ENCODE data around the gene SMYD4. TPM values are rescaled to one million over a fixed set of nuclear protein-coding genes. Genes with fewer than 3 reads are reported as not detected.

SMYD4 gene
- polyA plus RNA-seq, 3 donors: 11.2 to 20.8 (median 20.7) TPM

DNA sequence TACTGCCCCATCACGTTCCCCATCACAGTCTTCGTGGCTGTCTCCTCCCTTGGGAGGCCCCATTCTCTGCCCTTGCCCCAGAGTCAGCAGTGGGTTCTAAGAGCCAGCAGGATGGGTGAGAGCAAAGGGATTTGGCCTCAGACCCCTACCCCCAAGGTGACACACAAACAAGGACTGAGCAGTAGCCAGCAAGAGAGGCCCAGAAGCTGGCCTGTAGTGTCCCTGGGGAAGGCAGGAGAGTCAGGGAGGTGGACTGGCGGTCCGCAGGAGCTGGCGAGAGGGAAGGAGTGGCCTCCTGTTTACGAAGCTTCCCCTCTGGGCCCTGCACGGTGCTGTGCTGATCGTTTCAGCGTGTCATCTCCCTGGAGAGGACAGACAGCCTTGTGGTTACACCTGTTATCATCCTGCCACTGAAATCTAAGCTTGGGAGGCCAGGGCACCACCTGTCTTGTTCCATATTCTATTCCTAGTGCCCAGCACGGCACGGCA, 96.8 kb downstream of the SMYD4 start:
- no peak for DNase-seq

DNA sequence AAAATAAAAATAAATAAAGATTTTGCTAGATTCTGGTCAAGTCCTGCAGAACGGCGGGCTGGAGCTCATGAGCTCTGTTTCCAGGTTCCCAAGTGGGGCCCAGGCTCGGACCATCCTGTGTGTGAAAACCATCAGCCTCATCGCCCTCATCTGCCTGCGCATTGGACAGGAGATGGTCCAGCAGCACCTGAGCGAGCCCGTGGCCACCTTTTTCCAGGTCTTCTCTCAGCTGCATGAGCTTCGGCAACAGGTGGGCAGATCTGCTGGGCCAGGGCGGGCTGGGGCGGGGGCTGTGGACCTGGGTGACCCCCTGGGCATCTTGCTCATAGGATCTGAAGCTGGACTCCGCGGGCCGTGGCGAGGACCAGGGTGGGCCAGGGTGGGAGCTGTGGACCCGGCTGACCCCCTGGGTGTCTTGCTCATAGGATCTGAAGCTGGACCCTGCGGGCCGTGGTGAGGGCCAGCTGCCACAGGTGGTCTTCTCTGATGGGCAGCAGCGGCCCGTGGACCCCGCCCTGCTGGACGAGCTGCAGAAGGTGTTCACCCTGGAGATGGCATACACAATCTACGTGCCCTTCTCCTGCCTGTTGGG, 97.4 kb downstream of the SMYD4 start:
- no peak for DNase-seq

DNA sequence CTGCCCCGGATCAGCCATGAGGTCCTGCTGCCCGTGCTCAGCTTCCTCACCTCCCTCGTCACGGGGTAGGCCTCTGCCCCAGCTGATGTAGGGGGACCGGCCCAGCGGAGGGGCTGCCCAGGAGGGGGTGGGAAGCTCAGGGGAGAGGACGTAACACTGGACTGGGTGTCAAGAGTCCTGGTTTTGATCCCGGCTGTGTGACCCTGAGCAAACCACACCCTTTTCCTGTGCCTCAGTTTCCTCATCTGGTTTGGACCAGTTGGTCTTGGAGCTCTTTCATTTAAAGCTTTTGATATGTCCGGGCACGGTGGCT, 98.6 kb downstream of the SMYD4 start:
- DNase-seq: no peak

DNA sequence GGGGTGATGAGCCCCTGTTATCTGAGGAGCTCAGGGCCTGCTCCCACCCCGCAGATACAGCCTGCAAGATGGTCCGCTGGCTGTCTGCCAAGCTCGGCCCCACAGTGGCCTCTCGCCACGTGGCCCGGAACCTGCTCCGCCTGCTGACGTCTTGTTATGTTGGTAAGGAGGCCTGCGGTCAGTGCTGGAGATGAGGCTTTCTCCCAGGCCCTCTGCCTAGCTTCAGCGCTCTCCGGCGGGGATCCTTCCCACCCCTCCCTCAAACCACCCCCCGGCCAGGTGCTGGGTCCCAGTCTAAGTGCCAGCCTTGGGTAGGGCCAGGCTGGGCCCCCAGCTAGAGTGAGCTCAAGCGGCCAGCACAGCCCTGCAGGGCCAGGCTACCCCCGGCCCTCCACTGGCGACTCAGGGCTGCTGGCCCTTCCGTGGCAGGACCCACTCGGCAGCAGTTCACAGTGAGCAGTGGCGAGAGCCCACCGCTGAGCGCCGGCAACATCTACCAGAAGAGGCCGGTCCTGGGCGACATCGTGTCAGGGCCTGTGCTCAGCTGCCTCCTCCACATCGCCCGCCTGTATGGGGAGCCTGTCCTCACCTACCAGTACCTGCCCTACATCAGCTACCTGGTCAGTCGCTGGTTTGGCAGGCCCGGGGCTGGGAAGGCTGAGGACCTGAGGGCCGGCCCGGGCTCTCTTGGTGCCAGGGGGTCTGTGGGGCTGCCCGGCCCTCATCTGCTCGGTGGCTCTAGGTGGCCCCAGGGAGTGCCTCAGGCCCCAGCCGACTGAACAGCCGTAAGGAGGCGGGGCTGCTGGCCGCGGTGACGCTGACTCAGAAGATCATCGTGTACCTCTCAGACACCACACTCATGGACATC, 99.1 kb downstream of the SMYD4 start:
- DNase-seq: no peak

DNA sequence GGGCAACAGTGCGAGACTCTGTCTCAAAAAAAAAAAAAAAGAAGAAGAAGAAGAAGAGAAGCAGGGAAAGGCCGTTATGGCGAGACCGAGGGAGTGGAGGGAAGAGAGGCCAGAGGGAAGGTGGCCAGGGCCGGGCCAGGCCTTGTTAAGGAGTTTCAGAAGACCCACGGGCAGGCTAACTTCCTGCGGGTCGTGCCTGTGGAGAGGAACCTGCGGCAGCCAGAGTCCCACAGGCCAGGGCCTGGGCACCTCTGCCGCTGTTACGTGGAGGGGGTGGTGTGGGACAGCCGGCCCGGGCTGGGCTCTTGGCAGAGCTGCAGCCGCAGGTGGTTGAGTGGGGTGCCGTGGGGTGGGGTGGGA, 99.8 kb downstream of the SMYD4 start:
- DNase-seq: no peak

Other genes starting within 250 kb of the SMYD4 start
- 10 to 100 TPM; 29.6 to 41.4 (median 29.9) TPM for gene SLC43A2, start 201.1 kb downstream of the SMYD4 start, polyA plus RNA-seq (ENCODE audit: insufficient read length in 3 of 3)
- 1 to 10 TPM; 7.3 to 9.9 (median 7.8) TPM for gene SCARF1, start 184.2 kb downstream of the SMYD4 start, polyA plus RNA-seq (ENCODE audit: insufficient read length in 3 of 3)
- gene RILP, start 180.0 kb downstream of the SMYD4 start, polyA plus RNA-seq (ENCODE audit: insufficient read length in 3 of 3): 1 to 10 TPM; 4.2 to 4.3 (median 4.3) TPM
- 100 to 1,000 TPM; 307 to 367 (median 333) TPM for gene PRPF8, start 145.0 kb downstream of the SMYD4 start, polyA plus RNA-seq (ENCODE audit: insufficient read length in 3 of 3)
- 1 to 10 TPM; 5.8 to 7.1 (median 5.8) TPM for gene TLCD2, start 119.5 kb downstream of the SMYD4 start, polyA plus RNA-seq (ENCODE audit: insufficient read length in 3 of 3)
- 10 to 100 TPM; 21.4 to 22.7 (median 22.1) TPM for gene WDR81, start 105.2 kb downstream of the SMYD4 start, polyA plus RNA-seq (ENCODE audit: insufficient read length in 3 of 3)
- 100 to 1,000 TPM; 108 to 124 (median 109) TPM for gene SERPINF2, start 87.0 kb downstream of the SMYD4 start, polyA plus RNA-seq (ENCODE audit: insufficient read length in 3 of 3)
- 100 to 1,000 TPM; 160 to 244 (median 244) TPM for gene SERPINF1, start 67.8 kb downstream of the SMYD4 start, polyA plus RNA-seq (ENCODE audit: insufficient read length in 3 of 3)
- 100 to 1,000 TPM; 113 to 120 (median 119) TPM for gene RPA1, start 103 bp upstream of the SMYD4 start, polyA plus RNA-seq (ENCODE audit: insufficient read length in 3 of 3)
- 1 to 10 TPM; 1.4 to 1.9 (median 1.7) TPM for gene RTN4RL1, start 195.4 kb upstream of the SMYD4 start, polyA plus RNA-seq (ENCODE audit: insufficient read length in 3 of 3)
- 10 to 100 TPM; 48.4 to 59.2 (median 57.4) TPM for gene DPH1, start 200.3 kb upstream of the SMYD4 start, polyA plus RNA-seq (ENCODE audit: insufficient read length in 3 of 3)
- gene OVCA2, start 212.1 kb upstream of the SMYD4 start, polyA plus RNA-seq (ENCODE audit: insufficient read length in 3 of 3): 10 to 100 TPM; 16.0 to 19.1 (median 17.6) TPM
- 10 to 100 TPM; 12.9 to 31.1 (median 24.1) TPM for gene HIC1, start 225.2 kb upstream of the SMYD4 start, polyA plus RNA-seq (ENCODE audit: insufficient read length in 3 of 3)